MCF 10A (cell line): Measurements from ENCODE around the gene PTPRN2. TPM values are rescaled to one million over a fixed set of nuclear protein-coding genes. Genes with fewer than 3 reads are reported as not detected.

Experiments
- BruUV-seq: library from RNA; stranded (reverse); fragments of 400-500 nt; replicated peaks from 2 replicates; lab custom pipeline; 2021; lab: Mats Ljungman, UMichigan
- CTCF ChIA-PET: fragments of 300-600 bp; sonication (Branson Sonifier 250); formaldehyde crosslinking; extraction: SDS; loops from one replicate; lab custom pipeline; 2021; ENCODE audit warnings: antibody characterized with exemption, inconsistent platforms; lab: Yijun Ruan, JAX
- POLR2A ChIA-PET: fragments of 300-600, 350-650 bp; sonication (Branson Sonifier 250); formaldehyde crosslinking; extraction: SDS; loops from one replicate; lab custom pipeline; 2020; ENCODE audit warnings: antibody characterized with exemption, inconsistent platforms; lab: Yijun Ruan, JAX
- DNase-seq: peaks from one replicate; pipeline ENCODE4 v3.0.0-alpha.2; 2018; ENCODE audit not compliant: unreplicated experiment
- H3K27ac Mint-ChIP-seq: one replicate; pipeline ENCODE4 v1.8.0; 2022; ENCODE audit warnings: mild to moderate bottlenecking, low read depth, mixed read lengths; ENCODE audit not compliant: unreplicated experiment
- H3K27me3 Mint-ChIP-seq: one replicate; pipeline ENCODE4 v1.8.0; 2022; ENCODE audit warnings: mixed read lengths; ENCODE audit not compliant: insufficient read depth, unreplicated experiment
- H3K36me3 Mint-ChIP-seq: one replicate; pipeline ENCODE4 v1.8.0; 2022; ENCODE audit warnings: mild to moderate bottlenecking, moderate library complexity, mixed read lengths; ENCODE audit not compliant: insufficient read depth, unreplicated experiment
- H3K4me1 Mint-ChIP-seq: one replicate; pipeline ENCODE4 v1.8.0; 2022; ENCODE audit warnings: mixed read lengths; ENCODE audit not compliant: insufficient read depth, unreplicated experiment
- H3K4me3 Mint-ChIP-seq: one replicate; pipeline ENCODE4 v1.8.0; 2022; ENCODE audit warnings: mild to moderate bottlenecking, moderate library complexity, mixed read lengths; ENCODE audit not compliant: unreplicated experiment
- H3K9me3 Mint-ChIP-seq: one replicate; pipeline ENCODE4 v1.8.0; 2022; ENCODE audit warnings: mixed read lengths; ENCODE audit not compliant: unreplicated experiment
- intact Hi-C: fragments of 100-400 bp; cut with micrococcal nuclease; formaldehyde crosslinking; loops from 2 replicates; pipeline ENCODE4 v1.14.1; 2022
- total RNA-seq: library from RNA; stranded (reverse); gene quantifications from 2 replicates; pipeline ENCODE4 v1.2.3, GENCODE V29; 2022
- TF ChIP-seq, protein P1 (sequence below): fragments of 200-600 bp; IDR thresholded peaks from one replicate; pipeline ENCODE4 v1.8.0; 2022; ENCODE audit warnings: antibody characterized with exemption, mild to moderate bottlenecking; ENCODE audit not compliant: unreplicated experiment

Gene PTPRN2
- total RNA-seq, 1 experiment from 2014 or later, result 4.5 TPM

- intact Hi-C loops, result no loop called here
- ChIA-PET POLR2A (interaction anchor here (1.0 kb wide), 1 partner anchor 17 kb away, joined by 3 read pairs; no protein-coding TSS in a partner anchor), CTCF (no interaction called here)
- no TSS peak for BruUV-seq
- no peak overlapping the region for H3K27ac Mint-ChIP-seq
- peaks cover 20% of the 10 kb centered on the region for H3K4me1 Mint-ChIP-seq
- no peak for DNase-seq
- TF ChIP-seq, protein P1, sequence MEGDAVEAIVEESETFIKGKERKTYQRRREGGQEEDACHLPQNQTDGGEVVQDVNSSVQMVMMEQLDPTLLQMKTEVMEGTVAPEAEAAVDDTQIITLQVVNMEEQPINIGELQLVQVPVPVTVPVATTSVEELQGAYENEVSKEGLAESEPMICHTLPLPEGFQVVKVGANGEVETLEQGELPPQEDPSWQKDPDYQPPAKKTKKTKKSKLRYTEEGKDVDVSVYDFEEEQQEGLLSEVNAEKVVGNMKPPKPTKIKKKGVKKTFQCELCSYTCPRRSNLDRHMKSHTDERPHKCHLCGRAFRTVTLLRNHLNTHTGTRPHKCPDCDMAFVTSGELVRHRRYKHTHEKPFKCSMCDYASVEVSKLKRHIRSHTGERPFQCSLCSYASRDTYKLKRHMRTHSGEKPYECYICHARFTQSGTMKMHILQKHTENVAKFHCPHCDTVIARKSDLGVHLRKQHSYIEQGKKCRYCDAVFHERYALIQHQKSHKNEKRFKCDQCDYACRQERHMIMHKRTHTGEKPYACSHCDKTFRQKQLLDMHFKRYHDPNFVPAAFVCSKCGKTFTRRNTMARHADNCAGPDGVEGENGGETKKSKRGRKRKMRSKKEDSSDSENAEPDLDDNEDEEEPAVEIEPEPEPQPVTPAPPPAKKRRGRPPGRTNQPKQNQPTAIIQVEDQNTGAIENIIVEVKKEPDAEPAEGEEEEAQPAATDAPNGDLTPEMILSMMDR, result no peak
- no peak overlapping the region for H3K4me3 Mint-ChIP-seq
- H3K9me3 Mint-ChIP-seq, result no peaks in the 10 kb centered on the region
- no peaks in the 10 kb centered on the region for H3K36me3 Mint-ChIP-seq
- H3K27me3 Mint-ChIP-seq, result no peaks in the 10 kb centered on the region
Observed at GRCh38 chr7:158579662-158580646, 7.7 kb downstream of the PTPRN2 start.

- Mint-ChIP-seq H3K4me3 (no peak overlapping the region), H3K27ac (no peak overlapping the region), H3K27me3 (no peaks in the 10 kb centered on the region), H3K4me1 (peaks cover 12% of the 10 kb centered on the region), H3K36me3 (no peaks in the 10 kb centered on the region), H3K9me3 (no peaks in the 10 kb centered on the region)
- no peak for DNase-seq
- POLR2A ChIA-PET, result no interaction called here
- CTCF ChIA-PET, result interaction anchor here (0.5 kb wide), 1 partner anchor 165 kb away, joined by 3 read pairs; no protein-coding TSS in a partner anchor
- intact Hi-C loops, result no loop called here
- TF ChIP-seq, protein P1, result no peak
- no TSS peak for BruUV-seq
Observed at GRCh38 chr7:158576050-158576762, 11.4 kb downstream of the PTPRN2 start.

DNA sequence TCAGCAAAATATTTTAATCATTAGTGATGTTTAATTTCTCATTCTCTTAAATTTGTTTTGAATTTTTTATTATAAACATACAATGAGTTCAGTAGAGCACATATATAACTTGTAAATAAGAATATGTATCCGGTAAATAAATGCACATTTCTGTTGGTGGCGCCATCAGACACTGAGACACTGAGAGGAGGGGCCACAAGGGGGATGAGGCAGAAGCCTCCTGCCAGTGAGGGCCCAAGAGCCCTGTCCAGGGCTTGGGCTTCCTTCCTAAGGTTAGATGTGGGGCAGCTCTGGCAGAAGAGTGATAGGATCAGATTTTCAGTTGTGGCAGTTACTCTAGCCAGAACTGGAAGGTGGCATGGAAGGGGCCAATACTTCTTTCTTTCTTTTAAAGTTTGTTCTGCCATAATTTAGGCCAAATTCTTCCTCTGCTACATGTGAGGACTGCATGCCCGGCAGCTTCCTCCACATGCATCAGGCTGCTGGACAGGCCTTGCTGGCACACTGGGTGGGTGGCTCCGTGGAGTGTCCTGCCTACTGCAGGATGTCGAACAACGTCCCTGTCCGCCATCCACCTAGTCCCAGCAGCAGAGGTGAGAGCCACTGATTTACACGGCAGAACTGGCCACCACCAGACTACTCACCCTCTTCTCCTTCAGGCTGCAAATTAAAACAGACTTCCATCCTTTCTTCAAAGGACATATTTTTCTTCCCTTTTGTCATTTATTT, 13.2 kb downstream of the PTPRN2 start:
- Mint-ChIP-seq H3K27ac (no peak overlapping the region), H3K36me3 (no peaks in the 10 kb centered on the region), H3K4me3 (no peak overlapping the region), H3K4me1 (peaks cover 12% of the 10 kb centered on the region), H3K9me3 (no peaks in the 10 kb centered on the region), H3K27me3 (no peaks in the 10 kb centered on the region)
- ChIA-PET CTCF (no interaction called here), POLR2A (no interaction called here)
- no TSS peak for BruUV-seq
- intact Hi-C loops, result loop anchor here (5.0 kb wide), 1 partner anchor 142 kb away; no protein-coding TSS in a partner anchor
- no peak for DNase-seq
- TF ChIP-seq, protein P1, result no peak
